Measurements from ENCODE around the gene ANAPC16. TPM values are rescaled to one million over a fixed set of nuclear protein-coding genes. Genes with fewer than 3 reads are reported as not detected.

Gene ANAPC16
- total and polyA plus RNA-seq, 2 of the 4 experiments (the other 2 are of a cell fraction) = 25.2 to 26.3 TPM

DNA sequence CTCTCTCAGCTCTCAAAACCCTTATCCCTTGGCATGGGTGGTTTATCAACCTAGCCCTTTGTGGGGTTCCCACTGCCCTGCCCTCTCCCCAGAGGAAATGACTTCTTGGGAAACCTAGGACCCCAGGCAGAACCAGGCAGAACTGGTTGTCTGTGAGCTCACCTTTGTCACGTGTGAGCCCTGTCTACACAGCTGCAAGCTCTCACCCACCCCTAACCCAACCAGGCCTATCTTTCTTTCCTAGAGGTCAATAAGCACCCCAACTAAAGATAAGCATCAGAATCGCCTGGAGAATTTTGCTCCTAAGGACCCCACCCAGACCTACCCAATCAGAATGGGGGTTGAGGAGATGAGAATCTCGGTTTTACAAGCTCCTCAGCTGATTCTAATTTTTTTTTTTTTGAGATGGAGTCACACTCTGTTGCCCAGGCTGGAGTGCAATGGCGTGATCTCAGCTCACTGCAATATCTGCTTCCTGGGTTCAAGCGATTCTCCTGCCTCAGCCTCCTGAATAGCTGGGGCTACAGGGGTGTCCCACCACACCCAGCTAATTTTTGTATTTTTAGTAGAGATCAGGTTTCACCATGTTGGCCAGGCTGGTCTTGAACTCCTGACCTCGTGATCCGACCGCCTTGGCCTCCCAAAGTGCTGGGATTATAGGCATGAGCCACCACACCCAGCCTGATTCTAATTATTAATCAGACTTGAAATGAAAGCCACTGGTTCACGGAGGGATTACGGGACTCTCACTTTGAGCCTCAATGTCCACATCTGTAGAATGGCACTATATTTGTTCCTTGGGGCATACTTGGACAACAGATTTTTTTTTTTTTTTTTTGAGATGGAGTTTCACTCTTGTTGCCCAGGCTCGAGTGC lies 50.4 kb downstream of the ANAPC16 start (continued):
- TF ChIP-seq, protein P1, sequence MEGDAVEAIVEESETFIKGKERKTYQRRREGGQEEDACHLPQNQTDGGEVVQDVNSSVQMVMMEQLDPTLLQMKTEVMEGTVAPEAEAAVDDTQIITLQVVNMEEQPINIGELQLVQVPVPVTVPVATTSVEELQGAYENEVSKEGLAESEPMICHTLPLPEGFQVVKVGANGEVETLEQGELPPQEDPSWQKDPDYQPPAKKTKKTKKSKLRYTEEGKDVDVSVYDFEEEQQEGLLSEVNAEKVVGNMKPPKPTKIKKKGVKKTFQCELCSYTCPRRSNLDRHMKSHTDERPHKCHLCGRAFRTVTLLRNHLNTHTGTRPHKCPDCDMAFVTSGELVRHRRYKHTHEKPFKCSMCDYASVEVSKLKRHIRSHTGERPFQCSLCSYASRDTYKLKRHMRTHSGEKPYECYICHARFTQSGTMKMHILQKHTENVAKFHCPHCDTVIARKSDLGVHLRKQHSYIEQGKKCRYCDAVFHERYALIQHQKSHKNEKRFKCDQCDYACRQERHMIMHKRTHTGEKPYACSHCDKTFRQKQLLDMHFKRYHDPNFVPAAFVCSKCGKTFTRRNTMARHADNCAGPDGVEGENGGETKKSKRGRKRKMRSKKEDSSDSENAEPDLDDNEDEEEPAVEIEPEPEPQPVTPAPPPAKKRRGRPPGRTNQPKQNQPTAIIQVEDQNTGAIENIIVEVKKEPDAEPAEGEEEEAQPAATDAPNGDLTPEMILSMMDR (conservative IDR thresholded peaks at IDR 0.05; ENCODE audit: low read depth, low read length) = no peak

DNA sequence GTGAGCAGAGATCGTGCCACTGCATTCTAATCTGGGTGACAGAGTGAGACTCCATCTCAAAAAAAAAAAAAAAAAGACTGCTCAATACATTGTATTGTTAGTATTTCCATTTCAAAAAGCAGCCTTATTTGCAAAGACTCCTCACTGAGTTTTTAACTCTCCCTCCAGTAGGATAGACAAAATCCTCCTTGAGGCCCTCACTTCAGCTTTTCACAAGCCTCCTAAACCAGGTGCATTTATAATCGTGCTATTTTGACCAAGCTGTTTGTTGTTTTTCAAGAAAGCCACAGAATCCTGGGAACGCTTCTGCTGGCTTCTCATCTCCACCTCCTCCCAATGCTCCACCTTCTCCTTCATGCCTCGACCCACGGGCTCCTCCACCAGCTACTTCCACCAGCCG lies 51.6 kb downstream of the ANAPC16 start:
- intact Hi-C loops (cut with micrococcal nuclease) = no loop called here
- H3K27me3 ChIP-seq (ENCODE audit: control insufficient read depth, insufficient read depth, low read length) = no peaks in the 10 kb centered on the region

More for the DNA sequence above, 51.6 kb downstream of the ANAPC16 start:
- DNase-seq = no peak
- Histone ChIP-seq H3K36me3 (ENCODE audit: control insufficient read depth, insufficient read depth, low read length) (no peaks in the 10 kb centered on the region), H3K4me1 (ENCODE audit: control insufficient read depth, insufficient read depth, low read length) (peaks cover 2% of the 10 kb centered on the region), H2BK120ac (ENCODE audit: low read depth, low read length) (no peak overlapping the region), H3K9ac (ENCODE audit: low read depth, low read length) (no peak overlapping the region), H3K4ac (ENCODE audit: low read depth, low read length) (no peak overlapping the region), H3K56ac (ENCODE audit: extremely low read depth, insufficient read depth, low read length) (no peak overlapping the region), H4K5ac (ENCODE audit: low read depth, low read length) (no peak overlapping the region), H3K79me1 (ENCODE audit: low read depth in 1 of 2, low read length in 2 of 2) (no peaks in the 10 kb centered on the region), H3K4me2 (ENCODE audit: low read depth, low read length) (no peak overlapping the region), H4K91ac (ENCODE audit: insufficient read depth, low read depth, low read length) (no peak overlapping the region), H2AK5ac (ENCODE audit: low read depth, low read length) (no peak overlapping the region), H3K14ac (replicated peaks; ENCODE audit: low read depth, low read length) (no peak overlapping the region), H2BK20ac (ENCODE audit: low read depth, low read length) (no peak overlapping the region), H3K23ac (ENCODE audit: low read depth, low read length) (no peak overlapping the region), H3K27ac (ENCODE audit: insufficient read depth, low read length) (no peak overlapping the region), H2AK9ac (replicated peaks; ENCODE audit: low read depth, low read length, poor library complexity) (no peak overlapping the region), H2BK15ac (ENCODE audit: low read depth, low read length) (no peak overlapping the region), H2AFZ (replicated peaks; ENCODE audit: low read length, poor library complexity) (no peak overlapping the region), H3K18ac (ENCODE audit: low read depth, low read length) (no peak overlapping the region), H4K8ac (ENCODE audit: low read depth in 2 of 2, low read length in 2 of 2) (no peak overlapping the region), H2BK5ac (ENCODE audit: low read depth, low read length, poor library complexity, severe bottlenecking) (no peak overlapping the region), H3K9me1 (ENCODE audit: insufficient read depth, low read length) (peaks cover 12% of the 10 kb centered on the region; the same call in 1 of the 2 replicates), H4K20me1 (ENCODE audit: insufficient read depth, low read length) (no peaks in the 10 kb centered on the region), H3K9me3 (ENCODE audit: control insufficient read depth, insufficient read depth, low read length) (no peaks in the 10 kb centered on the region), H3K4me3 (ENCODE audit: insufficient read depth, low read depth, low read length) (no peak overlapping the region)
- POLR2A ChIA-PET (ENCODE audit: unreplicated experiment) = interaction anchor here (0.7 kb wide), 1 partner anchor 56 kb away, joined by 10 read pairs; no protein-coding TSS in a partner anchor
- BruUV-seq (replicated peaks) = no TSS peak
- 82% methylated on average over 3 of the region's 6 CpGs; no CpG with 5 or more reads in 1 of the 2 experiments for WGBS, 2 experiments (ENCODE audit: extremely low coverage in 2 of 2, insufficient read length in 1 of 2)
- CTCF ChIA-PET = interaction anchor here (1.0 kb wide), 1 partner anchor 8 kb away, joined by 4 read pairs; no protein-coding TSS in a partner anchor
- in situ Hi-C loops (cut with MboI; ENCODE audit: low sequenced_read_pairs) (no loop called here), dilution Hi-C loops (cut with HindIII; ENCODE audit: low sequenced_read_pairs, unreplicated experiment) (no loop called here)
- ATAC-seq (ENCODE audit: low read depth) = no peak
- TF ChIP-seq RAD21 (IDR thresholded peaks at IDR 0.05; ENCODE audit: low read length) = no peak
- TF ChIP-seq SMC3 (IDR thresholded peaks at IDR 0.05; ENCODE audit: low read depth, low read length) = no peak
- TF ChIP-seq MAFK (IDR thresholded peaks at IDR 0.05; ENCODE audit: low read depth, low read length) = no peak
- no peak for TF ChIP-seq MAZ (IDR thresholded peaks at IDR 0.05; ENCODE audit: borderline replicate concordance, low read depth, low read length)
- TF ChIP-seq, protein P2, sequence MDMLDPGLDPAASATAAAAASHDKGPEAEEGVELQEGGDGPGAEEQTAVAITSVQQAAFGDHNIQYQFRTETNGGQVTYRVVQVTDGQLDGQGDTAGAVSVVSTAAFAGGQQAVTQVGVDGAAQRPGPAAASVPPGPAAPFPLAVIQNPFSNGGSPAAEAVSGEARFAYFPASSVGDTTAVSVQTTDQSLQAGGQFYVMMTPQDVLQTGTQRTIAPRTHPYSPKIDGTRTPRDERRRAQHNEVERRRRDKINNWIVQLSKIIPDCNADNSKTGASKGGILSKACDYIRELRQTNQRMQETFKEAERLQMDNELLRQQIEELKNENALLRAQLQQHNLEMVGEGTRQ (IDR thresholded peaks at IDR 0.05; ENCODE audit: low read depth, low read length) = no peak
